Thyroid gland (tissue), 4 donors: ENCODE results near the gene BPIFB6. TPM values are rescaled to one million over a fixed set of nuclear protein-coding genes. Genes with fewer than 3 reads are reported as not detected.

ENCODE experiments used
- DNase-seq, 2 donors: peaks; one replicate each; pipeline ENCODE4 v3.0.0-alpha.2; 2019
- H3K27ac ChIP-seq, 3 donors: fragments of 200-600 bp; sonication (generic); 1 replicate in 2 of 3; 2 replicates in 1 of 3; pipeline ENCODE4 v1.5.1; 2016 to 2019; ENCODE audit warnings: mild to moderate bottlenecking in 1 of 3, moderate library complexity in 1 of 3
- H3K27me3 ChIP-seq: fragments of 200-600 bp; sonication (generic); one replicate; pipeline ENCODE4 v1.5.1; 2019
- H3K36me3 ChIP-seq, 2 donors: fragments of 200-600 bp; sonication (generic); one replicate each; pipeline ENCODE4 v1.5.1; 2016 to 2019
- H3K4me1 ChIP-seq, 2 donors: fragments of 200-600 bp; sonication (generic); one replicate each; pipeline ENCODE4 v1.5.1; 2017 to 2019
- H3K4me3 ChIP-seq, 3 donors: fragments of 200-600 bp; sonication (generic); replicated peaks in 1 of 3; 1 replicate in 2 of 3; 2 replicates in 1 of 3; pipeline ENCODE4 v1.5.1; 2016; ENCODE audit warnings: mild to moderate bottlenecking in 1 of 3
- H3K9me3 ChIP-seq: fragments of 200-600 bp; sonication (generic); one replicate; pipeline ENCODE4 v1.5.1; 2017
- POLR2A ChIP-seq, 2 donors: fragments of 450-650 bp; IDR thresholded peaks; one replicate each; pipeline ENCODE4 v1.6.1; 2017; ENCODE audit warnings: antibody characterized with exemption in 2 of 2, mild to moderate bottlenecking in 2 of 2, moderate library complexity in 1 of 2
- WGBS, 2 donors: methylation state at CpG; one replicate each; pipeline ENCODE4 v1.1.5; 2017; 5-methylcytosine and 5-hydroxymethylcytosine counted together
- intact Hi-C: fragments of 100-400 bp; cut with DNase I; formaldehyde crosslinking; loops from one replicate; pipeline ENCODE4 v1.15.1; 2023
- total RNA-seq, 4 donors: library from RNA; depleted of rRNA; stranded (reverse); fragments of >200 nt; gene quantifications; one replicate each; pipeline ENCODE4 v1.2.3, GENCODE V29; 2016
- TF ChIP-seq, protein P1 (sequence below), 6 experiments: fragments of 200-600 bp in 3 of 6; fragments of 450-650 bp in 3 of 6; sonication (generic) in 3 of 6; IDR thresholded peaks; one replicate each; pipeline ENCODE4 v1.5.1; 2016 to 2019; ENCODE audit warnings: antibody characterized with exemption in 6 of 6, mild to moderate bottlenecking in 2 of 6, inconsistent platforms in 1 of 6, moderate library complexity in 1 of 6

The BPIFB6 gene
- not detected for total RNA-seq

DNA sequence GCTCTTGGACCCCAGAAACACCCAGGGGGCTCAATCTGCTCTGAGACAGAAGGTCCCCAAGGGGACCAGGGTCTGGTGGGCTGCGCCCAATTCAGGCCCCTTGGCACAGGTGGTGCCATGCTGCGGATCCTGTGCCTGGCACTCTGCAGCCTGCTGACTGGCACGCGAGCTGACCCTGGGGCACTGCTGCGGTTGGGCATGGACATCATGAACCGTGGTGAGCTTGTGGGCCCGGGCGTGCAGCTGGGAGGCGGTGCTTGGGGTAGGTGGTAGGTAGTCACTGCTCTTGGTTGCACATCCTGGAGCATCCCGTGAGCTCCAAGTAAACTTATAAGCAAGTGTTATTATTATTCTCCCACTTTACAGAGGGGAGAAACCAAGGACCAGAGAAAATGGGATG is at the start of gene BPIFB6:
BPIFB6 (plus strand) TSS at position 118 of the 400 bp plus-strand sequence; CDS start at position 118, 0 bp downstream.
- Histone ChIP-seq H3K9me3 (no peaks in the 10 kb centered on the region), H3K4me1 (no peaks in the 10 kb centered on the region), H3K27me3 (no peaks in the 10 kb centered on the region), H3K36me3 (no peaks in the 10 kb centered on the region), H3K27ac (no peak within 1 kb of the TSS), H3K4me3 (no peak within 1 kb of the TSS)
- TF ChIP-seq POLR2A (IDR thresholded peaks at IDR 0.05) = no peak
- TF ChIP-seq, protein P1, sequence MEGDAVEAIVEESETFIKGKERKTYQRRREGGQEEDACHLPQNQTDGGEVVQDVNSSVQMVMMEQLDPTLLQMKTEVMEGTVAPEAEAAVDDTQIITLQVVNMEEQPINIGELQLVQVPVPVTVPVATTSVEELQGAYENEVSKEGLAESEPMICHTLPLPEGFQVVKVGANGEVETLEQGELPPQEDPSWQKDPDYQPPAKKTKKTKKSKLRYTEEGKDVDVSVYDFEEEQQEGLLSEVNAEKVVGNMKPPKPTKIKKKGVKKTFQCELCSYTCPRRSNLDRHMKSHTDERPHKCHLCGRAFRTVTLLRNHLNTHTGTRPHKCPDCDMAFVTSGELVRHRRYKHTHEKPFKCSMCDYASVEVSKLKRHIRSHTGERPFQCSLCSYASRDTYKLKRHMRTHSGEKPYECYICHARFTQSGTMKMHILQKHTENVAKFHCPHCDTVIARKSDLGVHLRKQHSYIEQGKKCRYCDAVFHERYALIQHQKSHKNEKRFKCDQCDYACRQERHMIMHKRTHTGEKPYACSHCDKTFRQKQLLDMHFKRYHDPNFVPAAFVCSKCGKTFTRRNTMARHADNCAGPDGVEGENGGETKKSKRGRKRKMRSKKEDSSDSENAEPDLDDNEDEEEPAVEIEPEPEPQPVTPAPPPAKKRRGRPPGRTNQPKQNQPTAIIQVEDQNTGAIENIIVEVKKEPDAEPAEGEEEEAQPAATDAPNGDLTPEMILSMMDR (IDR thresholded peaks at IDR 0.05) = no peak
- 79 to 96% methylated on average over 9 of the region's 10 CpGs for WGBS, 2 donors
- DNase-seq = no peak
- intact Hi-C loops = no loop called here

- peak overlapping the region in 1 of 3 donors; percentile 24 for H3K27ac ChIP-seq
Measured at GRCh38 chr20:32982617-32983458, 48.6 kb upstream of the BPIFB6 start.

DNA sequence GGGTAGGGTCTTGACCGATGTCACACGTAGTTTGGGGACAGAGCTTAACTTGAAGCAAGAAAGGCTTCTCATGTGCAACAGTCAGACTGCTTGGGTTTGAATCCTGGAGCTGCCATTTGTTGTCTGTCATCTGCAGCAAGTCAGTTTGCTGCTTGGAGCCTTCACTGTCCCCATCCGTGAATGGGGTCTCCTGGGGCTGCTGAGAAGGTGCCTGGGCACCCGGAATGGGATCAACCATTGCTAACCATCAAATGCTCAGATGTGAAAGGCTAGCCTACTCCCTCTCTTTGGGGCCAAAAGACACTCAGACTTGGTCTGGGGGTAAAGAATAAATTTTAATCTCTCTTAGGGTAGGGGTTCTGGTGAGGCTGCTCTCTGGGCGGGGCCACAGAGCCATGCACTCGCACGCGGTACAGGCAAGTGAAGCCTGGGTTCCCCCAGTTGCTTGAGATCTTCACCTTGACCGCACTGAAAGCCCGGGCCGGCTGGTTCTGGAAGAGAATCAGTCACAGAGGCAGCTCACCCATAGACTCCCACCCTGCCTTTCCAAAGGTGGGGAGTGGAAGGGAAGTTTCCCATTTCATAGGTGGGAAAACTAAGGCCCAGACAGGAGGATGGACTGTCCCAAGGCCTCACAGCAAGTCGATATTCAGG is 47.9 kb upstream of the BPIFB6 start:
- Histone ChIP-seq H3K36me3 (no peaks in the 10 kb centered on the region), H3K9me3 (no peaks in the 10 kb centered on the region), H3K4me1 (peaks cover 6 to 8% of the 10 kb centered on the region in 2 donors), H3K27ac (no peak overlapping the region), H3K4me3 (no peak overlapping the region), H3K27me3 (no peaks in the 10 kb centered on the region)
- intact Hi-C loops = no loop called here
- DNase-seq = no peak
- 88 to 90% methylated on average over 12 of the region's 12 CpGs for WGBS, 2 donors
- TF ChIP-seq, protein P1 (IDR thresholded peaks at IDR 0.05) = no peak
- TF ChIP-seq POLR2A (IDR thresholded peaks at IDR 0.05) = no peak

More at GRCh38 chr20:32982617-32983458, 48.6 kb upstream of the BPIFB6 start:
- intact Hi-C loops = no loop called here
- Histone ChIP-seq H3K9me3 (no peaks in the 10 kb centered on the region), H3K4me1 (peaks cover 6 to 8% of the 10 kb centered on the region in 2 donors), H3K4me3 (no peak overlapping the region), H3K36me3 (no peaks in the 10 kb centered on the region), H3K27me3 (no peaks in the 10 kb centered on the region)
- WGBS, 2 donors = 36 to 53% methylated on average over 5 to 10 of the region's 10 CpGs
- TF ChIP-seq, protein P1 (IDR thresholded peaks at IDR 0.05) = no peak
- TF ChIP-seq POLR2A (IDR thresholded peaks at IDR 0.05) = no peak
- peak; percentile 90 to 93 for DNase-seq

GRCh38 chr20:32984196-32984595 is 47.3 kb upstream of the BPIFB6 start:
- H3K4me3 ChIP-seq = no peak overlapping the region
- DNase-seq = no peak
- no peaks in the 10 kb centered on the region for H3K27me3 ChIP-seq
- H3K4me1 ChIP-seq = peaks cover 6 to 8% of the 10 kb centered on the region in 2 donors
- intact Hi-C loops = no loop called here
- WGBS, 2 donors = 53 to 79% methylated on average over 3 to 7 of the region's 7 CpGs
- no peaks in the 10 kb centered on the region for H3K9me3 ChIP-seq
- no peak for TF ChIP-seq POLR2A (IDR thresholded peaks at IDR 0.05)
- TF ChIP-seq, protein P1 (IDR thresholded peaks at IDR 0.05) = no peak
- no peaks in the 10 kb centered on the region for H3K36me3 ChIP-seq
- H3K27ac ChIP-seq = no peak overlapping the region
